Activated CD8-positive, alpha-beta memory T cell treated with anti-CD3 and anti-CD28 coated beads, Interleukin-2, amount 50 U/mL, for 24 hours (primary cell): ENCODE measurements around the gene TEDC1.
A peak's percentile ranks its signal among the peaks of the same experiment; 100 is the strongest.

Experiments used
- DNase-seq: peaks from one replicate; pipeline ENCODE4 v3.0.0-alpha.2; 2020; ENCODE audit errors: extremely low read depth

TEDC1 gene

DNA sequence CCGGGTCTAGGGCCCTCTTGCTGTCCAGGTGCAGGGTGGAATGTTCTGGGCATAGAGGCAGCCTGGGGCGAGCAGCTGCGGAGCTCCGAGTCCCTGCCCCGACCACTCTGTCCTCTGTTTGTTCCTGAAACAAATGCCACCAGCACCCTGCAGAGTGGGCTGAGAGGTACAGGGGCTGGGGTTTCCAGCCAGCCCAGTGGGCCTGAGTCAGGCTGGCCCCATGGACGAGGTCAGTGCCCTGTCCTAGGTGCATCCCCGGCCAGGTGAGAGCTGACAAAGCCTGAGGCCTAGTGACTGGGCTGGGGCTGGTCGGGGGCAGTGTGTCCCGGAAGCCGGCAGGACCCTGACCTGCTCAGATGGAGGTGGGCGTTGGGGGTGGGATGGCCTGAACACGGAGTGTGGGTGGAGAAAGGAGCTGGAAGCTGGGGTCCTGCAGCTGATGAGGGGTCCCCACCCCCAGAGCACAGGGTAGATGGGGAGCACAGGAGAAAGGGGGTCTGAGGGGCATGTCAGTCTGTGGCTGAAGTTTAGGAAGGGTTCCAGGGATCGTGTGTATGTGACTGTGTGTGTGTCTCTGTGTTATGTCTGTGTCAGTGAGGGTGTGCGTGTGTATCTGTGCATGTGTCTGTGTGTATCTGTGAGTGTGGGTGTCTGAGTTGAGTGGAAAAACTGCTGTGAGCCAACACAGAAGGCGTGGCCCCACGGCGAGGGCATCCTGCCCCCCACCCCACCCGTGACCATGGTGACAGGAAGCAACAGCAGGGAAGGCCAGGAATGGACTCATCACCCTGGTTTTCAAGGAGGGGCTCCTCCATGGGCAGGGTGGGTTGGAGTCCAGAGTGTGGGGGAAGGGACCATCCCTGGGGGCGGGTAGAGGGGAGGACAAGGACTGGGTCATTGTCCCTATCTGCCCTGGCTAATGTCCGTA is 6.7 kb upstream of the TEDC1 start:
- no peak for DNase-seq

DNA sequence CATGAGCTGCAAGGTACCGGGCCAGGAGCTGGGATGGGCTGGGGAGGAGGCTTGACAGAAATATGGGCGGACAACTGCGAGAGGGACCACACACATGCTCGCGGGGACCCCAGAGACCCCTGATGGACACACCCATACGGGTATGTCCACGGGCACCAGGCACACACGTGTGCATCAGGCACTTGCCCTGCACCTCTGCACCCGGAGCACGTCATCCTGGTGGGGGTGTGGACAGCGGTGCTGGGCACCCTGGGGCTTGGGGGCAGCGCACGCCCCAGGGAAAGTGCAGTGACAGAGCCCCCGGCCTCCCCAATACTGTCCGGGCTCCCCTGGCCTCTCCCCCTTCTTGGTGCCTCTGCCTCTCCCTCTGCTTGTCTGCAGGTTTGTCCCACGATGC is 6.1 kb upstream of the TEDC1 start:
- no peak for DNase-seq

DNA sequence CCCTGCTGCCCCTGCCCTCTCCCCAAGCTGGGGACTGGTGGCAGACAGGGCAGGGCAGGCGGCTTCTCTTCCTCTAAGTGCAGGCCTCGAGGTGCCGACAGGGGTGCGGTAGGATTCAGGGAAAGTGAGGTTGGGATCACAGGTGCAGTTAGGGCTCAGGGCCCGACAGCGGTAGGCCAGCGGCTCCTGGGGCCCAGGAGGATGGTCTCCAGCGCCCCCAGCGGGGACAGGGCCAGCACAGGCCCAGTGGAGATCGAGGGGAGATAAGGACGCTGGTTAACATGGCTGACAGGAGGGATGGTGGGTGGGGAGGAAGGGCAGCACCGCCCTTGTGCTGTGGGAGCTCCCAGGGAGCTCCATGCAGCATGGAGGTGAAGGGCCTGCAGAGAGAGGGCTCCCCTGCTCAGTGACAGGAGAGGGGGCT is 5.3 kb upstream of the TEDC1 start:
- no peak for DNase-seq

DNA sequence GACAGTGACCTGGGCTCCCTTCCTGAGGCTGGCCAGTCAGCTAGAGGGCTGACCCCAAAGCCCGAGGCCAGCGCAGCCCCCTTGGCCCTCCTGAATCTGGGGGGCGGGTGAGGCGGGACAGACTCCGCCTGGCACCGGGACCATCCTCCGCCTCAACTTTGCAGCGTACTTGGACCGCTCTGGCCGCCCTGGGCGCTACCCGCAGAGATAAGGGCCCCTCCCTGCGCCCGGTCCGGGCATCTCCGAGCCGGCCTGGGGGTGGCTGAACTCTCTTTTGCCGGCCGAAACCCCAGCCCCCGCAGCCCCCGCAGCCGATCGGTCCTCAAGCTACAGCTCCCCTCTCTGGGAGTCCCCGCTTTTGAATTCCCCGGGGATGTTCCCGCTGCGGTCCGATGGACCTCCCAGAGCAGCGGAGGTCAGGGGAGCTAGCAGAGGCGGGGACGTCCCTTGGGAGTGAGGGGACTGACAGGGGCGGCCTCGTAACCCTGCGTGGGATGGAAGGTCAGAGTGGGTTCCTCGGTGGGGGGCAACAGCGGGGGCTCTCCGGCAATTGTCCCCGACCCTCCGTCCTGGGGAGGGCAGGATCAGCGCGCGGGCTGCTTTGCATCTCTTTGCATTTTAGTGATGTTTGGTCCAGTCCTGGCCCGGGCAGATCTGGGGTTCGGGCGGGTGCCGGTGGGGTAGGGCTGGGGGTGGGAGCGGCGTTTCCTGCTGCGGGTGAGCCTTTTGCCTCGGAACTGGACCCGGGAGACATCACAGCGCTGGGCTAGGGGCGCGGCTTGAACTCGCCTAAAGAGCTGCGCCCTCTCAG is 4.7 kb upstream of the TEDC1 start, which contains the start of gene CRIP1:
CRIP1 (plus strand) TSS at position 724 of the 811 bp plus-strand sequence. CDS start 374 bp downstream, outside the sequence.
- no peak for DNase-seq

DNA sequence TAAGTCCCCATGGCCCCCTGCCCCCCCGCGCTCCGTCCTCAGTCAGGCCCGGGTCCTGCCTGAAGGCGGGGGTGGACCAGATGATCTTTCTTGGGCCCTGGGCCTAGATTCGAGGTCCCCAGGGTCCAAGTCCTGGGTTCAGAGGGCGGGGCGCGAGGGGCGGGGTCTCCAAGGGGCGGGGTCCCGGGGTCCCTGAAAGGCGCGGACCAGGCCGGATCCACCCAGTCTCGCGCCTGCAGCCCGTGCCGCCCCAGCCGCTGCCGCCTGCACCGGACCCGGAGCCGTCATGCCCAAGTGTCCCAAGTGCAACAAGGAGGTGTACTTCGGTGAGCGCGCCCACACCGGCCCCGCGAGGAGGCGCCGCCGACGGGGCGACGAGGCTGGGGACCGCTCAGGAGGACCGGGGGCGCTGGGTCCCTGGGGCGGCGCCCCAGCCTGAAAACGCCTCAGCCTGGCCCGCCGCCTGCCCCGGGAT is 4.0 kb upstream of the TEDC1 start:
- DNase-seq, result no peak

DNA sequence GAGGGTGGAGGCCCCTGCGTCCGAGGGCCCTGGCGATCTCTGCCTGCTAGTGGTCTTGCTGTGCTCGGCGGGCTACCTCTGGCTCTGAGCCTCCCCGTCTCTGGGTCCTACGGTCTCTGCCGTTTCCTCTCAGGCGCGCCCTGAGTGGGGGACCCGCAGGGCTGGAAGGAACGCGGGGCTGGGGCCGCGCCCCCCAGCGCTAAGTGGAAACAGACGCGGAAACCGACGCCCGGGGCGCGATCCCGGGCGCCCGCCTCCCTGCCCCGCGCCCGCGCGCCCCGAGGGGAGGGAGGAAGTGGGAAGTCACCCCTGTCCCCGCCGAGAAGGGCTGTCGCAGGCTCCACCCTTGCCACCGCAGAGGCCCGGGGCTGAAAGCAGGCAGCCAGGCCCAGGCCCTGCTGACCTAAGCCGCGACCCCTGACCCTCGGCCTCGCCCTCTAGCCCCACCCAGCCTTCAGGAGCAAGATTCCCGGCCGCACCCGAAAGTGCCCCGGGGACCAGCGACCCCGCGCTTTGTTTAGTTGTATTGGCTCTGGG is 3.5 kb upstream of the TEDC1 start:
- DNase-seq, result no peak

DNA sequence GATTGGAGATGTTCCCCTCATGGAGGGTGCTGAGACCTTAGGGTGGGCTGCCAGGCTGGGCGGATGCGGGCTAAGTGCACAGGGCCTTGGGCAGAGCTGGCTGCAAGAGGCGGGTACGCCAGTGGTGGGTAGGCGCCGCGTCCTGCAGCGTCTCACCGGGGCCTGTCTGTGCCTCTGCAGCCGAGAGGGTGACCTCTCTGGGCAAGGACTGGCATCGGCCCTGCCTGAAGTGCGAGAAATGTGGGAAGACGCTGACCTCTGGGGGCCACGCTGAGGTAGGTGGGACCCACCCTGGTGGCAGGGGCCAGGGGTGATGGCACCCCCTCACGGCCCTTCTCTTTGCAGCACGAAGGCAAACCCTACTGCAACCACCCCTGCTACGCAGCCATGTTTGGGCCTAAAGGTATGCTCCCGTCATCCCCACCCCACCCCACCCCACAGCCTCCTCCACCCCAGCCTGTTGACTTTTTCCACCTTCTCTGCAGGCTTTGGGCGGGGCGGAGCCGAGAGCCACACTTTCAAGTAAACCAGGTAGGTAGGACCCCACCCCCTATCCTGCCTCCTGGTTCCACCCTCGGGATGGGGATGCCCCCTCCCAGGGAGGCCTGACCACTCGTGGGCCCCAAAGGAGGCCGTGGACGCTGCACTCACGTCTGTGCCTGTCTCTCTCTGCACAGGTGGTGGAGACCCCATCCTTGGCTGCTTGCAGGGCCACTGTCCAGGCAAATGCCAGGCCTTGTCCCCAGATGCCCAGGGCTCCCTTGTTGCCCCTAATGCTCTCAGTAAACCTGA is 2.9 kb upstream of the TEDC1 start:
- DNase-seq, result no peak

DNA sequence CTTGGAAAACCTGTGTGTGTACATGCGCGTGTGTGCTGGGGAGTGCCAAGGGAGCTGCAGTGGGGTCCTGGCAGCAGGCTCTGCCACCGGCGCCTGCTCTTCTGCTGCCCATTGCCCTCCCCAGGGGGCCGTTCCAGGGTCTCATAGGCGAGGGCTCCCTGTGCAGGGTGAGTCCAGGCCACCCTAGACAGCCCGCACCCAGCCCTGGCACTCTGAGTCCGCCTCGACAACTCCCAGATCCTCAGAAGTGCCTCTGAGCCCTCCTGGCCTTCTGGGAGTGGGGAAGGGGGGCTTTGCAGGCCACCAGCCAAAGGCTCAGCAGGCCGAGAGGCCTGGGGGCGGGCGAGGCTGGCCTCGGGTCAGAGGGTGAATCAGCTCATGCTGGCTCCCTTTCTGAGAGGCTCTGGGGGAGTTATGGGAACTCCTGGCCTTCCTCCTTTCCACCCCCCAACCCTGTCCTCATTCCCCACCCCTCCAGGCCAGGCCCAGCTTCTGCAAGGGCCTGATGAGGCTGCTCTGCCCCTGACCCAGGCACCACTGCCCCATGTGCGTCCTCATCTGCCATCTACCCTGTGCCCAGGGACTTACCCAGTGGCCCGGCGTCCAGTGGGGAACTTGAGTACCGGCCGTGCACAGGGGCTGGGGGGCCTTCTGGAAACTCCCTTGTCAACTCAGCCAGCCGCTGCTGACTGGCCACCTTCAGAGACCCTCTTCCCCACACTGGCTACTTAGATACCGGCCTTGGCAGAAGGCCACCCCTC is 2.1 kb upstream of the TEDC1 start:
- no peak for DNase-seq

DNA sequence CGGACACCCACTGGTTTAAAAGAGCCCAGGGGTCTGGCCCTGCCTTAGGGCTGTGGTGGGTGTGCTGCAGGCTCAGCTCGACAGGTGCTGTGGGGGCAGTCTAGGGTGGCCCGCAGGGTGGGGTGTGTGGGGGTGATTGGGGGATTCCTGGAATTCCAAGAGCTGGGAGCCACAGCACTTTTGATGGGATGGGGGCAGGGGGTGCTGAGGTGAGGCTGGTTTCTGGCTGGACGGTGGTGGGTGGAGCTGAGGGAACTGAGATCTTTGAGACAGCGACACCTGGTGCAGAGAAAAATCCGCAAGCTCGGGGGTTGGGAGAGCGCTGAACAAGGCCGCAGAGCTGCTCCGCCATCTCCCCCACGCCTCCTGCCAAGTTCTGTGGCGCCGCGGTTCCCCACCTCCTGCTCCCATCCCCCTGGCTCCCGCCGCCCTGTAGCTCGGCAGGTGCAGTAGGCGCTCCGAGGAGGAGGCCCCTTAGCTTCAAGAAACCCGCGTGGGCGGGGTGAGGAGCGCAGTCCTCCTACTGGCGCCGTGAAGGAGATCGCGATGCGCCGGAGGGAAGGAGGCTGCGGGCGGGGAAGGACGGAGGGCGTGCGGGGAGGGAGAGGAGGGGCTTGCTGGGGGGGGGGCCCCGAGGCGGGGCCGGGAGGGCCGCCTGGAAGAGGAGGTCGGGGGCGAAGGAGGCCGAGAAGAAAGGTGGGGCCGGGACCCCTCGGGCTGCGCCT is 1.3 kb upstream of the TEDC1 start:
- DNase-seq, result peak; percentile 65

DNA sequence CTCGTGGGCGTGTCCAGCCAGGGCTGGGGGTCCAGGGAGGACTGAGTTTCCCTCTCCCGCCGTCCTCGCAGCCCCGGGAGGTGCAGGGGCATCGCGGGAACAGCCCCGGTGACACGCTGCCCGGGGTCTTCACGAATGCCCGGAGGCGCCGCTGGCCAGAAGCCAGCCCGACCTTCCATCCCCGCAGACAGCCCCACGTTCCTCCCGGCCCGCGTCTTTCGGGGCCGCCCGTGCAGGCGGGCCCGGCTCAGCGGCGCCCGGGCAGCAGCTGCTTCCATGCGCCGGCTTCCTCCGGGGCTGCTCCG is 827 bp upstream of the TEDC1 start:
- DNase-seq, result no peak

DNA sequence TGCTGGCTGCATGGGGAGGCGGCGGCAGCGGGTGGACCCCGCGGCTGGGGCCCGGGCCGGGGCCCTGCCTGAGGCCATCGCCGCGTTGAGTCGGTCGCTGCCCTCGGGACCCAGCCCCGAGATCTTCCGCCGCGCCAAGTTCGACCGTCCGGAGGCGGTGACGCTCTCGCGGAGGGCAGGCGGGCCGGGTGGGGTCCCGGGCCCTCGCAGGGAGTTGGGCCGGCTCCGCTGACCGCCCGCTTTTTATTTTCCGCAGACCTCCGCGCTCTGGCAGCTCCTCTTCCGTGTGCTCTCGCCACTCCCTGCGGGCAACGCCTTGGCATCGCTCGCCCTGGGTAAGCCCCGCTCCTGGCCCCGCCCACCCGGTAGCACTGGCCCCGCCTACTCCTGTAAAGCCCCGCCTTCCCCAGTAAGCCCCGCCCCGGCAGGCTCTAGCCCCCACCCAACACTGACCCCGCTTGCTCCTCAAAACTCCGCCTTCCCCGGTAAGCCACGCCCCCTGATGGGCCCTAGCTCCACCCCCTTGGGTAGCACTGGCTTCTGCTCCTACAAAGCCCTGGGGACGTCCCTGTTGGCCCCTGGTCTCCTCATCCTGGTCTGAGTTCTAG is 424 bp downstream of the TEDC1 start:
- DNase-seq, result peak; percentile 78

DNA sequence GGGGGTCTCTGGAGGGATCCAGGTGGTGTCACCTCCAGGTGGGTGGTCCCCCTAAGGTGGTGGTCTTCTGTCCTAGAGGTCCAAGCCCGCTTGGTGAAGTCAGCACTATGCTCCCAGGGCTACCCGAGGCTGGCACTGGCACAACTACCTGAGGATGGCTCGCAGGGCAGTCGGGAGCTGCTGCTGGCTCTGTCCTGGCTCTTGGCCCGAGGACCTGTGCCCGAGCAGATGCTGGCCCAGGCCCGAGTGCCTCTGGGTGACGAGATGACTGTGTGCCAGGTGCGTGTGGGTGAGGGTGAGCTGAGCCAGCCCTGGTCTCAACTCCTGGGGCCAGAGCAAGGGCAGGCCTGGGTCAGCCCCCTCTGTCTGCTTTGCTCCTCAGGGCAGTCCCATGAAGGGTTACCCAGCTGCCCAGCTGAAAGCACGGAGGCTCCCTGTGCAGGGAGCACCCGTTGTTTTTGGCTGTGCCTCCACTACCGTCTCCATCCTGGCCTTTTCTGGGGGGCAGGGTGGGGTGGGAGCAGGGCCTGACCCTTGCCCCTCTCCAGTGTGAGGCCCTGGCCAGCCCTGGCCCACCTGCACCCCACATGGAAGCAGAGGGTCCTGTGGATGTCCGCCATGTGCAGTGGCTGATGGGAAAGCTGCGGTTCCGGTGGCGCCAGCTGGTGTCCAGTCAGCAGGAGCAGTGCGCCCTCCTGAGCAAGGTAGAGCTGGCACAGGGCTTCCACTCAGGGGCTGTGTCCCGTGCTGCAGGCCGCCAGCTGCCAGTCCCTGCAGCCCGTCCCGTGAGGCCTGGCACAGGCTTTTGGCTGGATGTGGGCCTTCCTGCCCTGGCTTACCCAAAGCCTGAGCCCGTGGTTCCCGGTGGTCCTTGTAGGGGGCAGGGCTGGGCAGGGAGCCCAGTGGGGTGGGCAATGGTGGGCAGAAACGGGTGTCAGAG is 1.3 kb downstream of the TEDC1 start:
- DNase-seq, result no peak

DNA sequence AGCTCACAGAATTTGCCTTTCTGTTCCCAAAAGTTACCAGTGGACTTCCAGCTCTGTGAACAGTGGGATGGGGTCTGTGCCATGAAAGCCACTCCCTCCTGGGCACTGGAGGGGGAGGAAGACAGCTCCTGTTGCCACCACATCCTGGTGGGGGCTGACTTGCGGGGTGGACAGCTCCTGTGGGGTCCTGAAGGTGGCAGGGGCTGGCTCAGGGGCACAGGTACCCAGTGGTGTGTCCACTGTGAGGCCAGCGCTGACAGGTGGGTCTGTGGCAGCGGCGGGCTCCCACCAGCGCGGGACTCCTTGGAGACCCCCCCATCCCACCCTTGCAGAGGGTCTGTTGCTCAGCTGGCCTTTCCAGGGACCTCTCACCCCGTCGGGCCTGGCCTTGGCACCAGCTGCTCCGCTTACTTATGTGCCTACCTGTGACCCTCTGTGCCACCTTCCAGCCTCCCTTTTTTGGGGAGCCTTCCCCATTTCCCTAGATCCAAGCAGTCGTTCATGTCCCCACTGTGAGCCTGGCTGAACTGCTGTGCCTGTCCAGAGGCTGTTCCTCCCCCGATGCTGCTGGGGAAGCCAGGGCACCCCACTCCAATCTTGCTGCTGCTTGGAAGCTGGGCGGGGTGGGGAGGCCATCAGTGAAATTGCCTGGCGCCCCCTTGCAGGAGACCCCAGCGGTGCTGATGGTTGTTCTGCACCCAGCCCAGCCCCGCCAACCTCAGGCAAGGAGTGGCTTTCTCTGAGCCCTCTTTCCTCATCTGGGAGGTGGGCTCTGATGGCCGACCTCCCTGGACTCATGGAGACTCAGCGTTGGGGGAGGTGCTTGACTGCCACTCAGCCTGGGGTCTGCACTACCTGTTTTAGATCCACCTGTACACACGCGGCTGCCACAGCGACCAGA is 2.2 kb downstream of the TEDC1 start:
- DNase-seq, result no peak

DNA sequence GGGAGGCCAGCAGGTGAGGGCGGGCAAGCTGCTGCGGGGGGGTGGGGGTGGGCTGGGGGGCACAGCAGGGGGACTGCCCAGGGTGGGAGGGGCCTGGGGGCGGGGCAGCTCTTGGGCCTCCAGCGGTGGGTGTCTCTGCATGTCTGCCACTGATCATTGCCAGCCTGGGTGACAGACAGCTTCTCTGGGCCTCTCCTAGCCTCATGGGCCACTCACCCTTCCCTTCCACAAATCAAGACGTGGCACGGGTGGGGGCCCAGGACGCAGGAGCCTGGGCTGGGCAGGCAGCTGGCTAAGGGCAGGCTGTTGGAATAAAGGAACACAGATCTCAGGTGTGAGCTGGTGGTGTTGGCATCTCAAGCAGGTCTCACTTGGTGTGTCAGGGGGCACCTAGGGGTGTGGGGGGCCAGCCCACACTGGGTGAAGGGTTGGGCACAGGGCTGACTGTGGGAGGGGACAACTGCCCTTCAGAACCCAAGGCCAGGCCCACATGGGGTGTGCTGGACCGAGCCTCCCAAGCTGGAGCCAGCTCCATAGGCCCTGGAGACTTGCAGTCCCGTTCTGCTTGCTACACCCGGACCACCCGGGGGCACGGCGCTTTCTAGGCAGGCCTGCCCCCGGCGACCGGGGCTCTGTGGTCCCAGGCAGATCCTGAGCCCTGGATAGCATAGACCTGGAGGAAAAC is 3.0 kb downstream of the TEDC1 start:
- DNase-seq, result no peak

DNA sequence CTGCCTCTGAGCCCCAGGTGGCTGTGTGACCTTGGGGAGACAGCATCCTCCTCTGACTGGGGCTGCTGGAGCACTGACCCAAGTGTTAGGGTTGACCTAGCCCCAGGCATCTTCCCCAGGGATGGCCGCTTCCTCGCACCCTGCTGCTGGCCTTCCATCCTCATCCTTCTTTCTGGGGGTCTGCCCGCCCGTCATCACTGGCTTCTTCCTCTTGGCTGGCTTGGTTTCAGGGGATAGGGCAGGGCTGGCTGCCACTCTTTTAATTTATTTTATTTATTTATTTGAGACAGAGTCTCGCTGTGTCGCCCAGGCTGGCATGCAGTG is 3.5 kb downstream of the TEDC1 start:
- DNase-seq, result no peak

DNA sequence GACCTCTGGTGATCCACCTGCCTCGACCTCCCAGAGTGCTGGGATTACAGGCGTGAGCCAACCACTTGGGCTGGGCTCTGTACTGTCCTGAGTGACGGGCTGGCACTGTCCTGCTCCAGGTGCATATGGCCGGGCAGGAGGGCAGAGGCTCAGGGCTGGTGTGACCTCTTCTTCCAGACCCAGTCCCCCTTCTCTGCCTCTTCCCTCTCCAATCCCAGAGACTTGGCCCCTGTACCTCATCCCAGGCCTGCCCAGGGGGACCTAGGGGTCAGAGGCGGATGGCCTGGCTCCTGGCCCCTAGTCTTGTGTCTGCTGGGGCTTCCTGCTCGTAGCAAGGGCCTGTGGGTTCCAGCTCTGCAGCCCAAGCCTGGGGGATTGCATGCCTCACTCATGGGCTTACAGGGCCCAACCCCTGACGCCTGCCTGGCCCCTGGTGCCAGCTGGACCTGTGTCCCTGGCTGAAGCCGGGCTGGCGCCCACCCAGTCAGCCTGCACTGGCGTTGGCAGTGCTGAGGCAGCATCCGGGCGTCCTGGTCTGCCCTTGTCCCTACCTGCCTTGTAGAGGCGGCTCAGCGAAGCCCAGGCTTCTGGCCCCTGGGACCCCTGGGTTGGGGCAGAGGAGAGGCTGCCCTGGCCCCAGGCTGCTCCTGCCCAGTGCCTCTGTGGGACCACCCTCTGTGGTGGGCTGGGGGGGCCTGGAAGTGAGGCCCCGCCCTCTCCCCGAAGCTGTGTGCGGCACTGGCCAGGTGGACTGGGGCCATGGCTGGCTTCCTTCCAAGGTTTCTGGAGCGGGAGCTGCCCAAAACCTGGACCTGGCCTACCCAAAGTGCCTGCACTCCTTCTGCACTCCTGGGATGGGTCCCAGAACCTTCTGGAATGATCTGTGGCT is 4.3 kb downstream of the TEDC1 start:
- DNase-seq, result no peak
